CD4-positive, alpha-beta T cell treated with Interleukin-12 subunit alpha and Interleukin-12 subunit beta, for 1 hour (primary cell): ENCODE measurements around the gene ZNF200.
A peak's percentile ranks its signal among the peaks of the same experiment; 100 is the strongest.
"Not testable (repeated sequence)": the region's sequence is repeated elsewhere in the genome, so short reads cannot be mapped to it uniquely, and the experiment has no call there.

Experiments used
- DNase-seq: peaks from one replicate; pipeline ENCODE4 v3.0.0-alpha.2; 2020

ZNF200 gene

DNA sequence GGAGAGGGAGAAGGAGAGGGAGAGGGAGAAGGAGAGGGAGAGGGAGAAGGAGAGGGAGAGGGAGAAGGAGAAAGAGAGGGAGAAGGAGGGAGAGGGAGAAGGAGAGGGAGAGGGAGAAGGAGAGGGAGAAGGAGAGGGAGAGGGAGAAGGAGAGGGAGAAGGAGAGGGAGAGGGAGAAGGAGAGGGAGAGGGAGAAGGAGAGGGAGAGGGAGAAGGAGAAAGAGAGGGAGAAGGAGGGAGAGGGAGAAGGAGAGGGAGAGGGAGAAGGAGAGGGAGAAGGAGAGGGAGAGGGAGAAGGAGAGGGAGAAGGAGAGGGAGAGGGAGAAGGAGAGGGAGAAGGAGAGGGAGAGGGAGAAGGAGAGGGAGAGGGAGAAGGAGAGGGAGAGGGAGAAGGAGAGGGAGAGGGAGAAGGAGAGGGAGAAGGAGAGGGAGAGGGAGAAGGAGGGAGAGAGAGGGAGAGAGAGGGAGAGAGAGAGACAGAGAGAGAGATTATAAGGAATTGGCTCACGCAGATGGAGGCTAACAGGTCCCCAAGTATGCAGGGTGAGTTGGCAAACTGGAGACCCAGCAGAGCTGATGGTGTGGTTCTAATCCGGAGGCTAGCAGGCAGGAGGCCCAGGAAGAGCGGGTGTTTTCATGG, 37.1 kb downstream of the ZNF200 start:
- DNase-seq = not testable (repeated sequence)

DNA sequence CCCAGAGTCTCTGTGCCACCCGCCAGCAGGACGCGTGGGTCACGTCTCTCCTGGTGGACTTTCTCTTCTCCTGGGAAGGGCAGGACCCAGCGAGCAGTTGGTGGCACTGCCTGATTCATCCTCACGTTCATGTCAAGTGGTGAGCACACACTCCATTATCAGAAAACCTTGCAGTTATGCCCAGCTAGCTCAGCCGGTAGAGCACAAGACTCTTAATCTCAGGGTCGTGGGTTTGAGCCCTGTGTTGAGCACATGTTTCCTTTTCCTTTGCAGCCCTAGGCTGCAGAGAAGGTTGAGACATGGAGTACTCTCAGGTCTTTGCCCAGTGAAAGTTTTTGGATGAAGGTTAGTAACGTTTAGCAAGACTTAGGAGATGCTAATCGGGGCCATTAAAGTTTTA, 39.0 kb downstream of the ZNF200 start:
- DNase-seq = no peak

DNA sequence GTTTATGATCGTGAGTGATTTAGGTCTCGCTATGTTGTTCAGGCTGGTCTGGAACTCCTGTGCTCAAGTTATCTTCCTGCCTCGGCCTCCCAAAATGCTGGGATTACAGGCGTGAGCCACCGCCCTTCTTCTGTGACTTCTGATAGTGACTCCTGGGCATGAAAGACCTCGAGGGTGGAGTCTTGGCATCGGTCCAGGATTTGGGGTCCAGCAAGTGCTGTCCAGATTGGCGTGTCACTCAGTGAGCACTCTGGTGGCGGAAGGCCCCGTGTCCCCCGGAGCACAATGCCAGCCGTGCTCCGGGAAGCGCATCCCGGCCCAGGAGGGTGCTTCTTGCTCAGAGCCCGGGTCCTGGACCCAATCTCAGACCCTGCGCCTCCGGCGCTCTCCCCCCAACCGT, 40.2 kb downstream of the ZNF200 start:
- no peak for DNase-seq

DNA sequence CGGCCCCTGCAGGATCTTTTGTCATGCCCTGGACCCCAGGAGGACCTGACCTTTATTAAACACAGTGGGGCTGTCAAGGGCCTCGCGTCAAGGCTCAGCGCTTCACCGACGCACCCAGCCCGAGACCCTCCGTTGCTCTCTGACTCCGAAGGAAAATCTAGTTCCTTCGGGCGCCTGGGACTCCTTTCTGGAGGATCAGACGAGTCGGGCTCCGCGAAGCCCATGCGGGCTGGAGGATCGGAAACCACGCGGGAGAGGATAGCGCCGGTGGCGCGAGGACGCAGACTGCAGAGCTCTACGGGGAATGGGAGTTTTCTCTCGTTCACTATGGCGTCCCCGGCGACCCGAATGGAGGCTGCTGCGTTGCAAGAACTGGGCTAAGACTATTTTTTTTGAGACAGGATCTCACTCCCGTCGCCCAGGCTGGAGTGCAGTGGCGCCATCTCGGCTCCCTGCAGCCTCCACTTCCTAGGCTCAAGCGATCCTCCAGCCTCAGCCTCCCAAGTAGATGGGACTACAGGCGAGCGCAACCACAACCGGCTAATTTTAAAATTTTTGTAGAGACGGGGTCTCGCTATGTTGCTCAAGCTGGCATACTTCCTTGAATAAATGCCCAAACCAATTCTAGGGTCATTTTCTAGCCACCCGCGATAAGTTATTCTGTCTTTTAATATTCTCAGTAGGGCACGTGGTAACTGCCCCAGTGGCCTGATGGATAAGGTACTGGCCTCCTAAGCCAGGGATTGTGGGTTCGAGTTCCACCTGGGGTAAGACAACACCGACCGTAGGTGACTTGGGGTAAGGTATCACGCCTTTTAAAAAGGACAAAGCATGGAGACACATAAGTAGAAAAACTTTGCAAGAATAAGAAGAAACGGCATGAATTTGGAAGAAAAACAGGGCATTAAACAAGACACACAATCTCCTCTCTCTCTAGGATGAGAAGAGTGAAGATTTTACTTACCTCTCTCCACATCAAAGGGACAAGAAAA, 41.4 kb downstream of the ZNF200 start:
- DNase-seq = no peak

DNA sequence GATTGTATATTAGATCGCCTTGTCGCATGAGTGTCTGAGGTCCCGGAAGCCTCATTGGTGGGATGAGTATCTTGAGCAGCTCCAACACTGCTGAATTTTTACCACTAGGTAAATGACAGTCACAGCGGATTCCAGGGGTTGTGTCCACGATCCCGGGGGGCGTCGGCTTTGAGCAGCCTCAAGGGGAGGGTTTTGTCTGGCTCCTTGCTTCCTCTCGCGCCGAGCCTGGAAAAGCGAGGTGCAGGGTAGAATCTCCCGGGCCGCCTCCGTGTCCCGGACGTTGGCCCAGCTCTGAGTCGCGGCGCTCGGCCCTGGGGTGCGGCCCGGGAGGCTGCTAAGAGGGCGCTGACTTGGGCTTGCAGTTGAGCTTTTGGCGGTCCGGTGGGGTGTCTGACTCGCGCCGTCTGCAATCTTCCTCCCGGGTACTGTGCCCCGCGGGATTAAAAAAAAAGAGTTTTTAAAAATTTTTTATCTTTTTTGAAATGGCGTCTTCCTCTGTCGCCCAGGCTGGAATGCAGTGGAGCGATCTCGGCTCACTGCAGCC, 42.4 kb downstream of the ZNF200 start:
- no peak for DNase-seq

DNA sequence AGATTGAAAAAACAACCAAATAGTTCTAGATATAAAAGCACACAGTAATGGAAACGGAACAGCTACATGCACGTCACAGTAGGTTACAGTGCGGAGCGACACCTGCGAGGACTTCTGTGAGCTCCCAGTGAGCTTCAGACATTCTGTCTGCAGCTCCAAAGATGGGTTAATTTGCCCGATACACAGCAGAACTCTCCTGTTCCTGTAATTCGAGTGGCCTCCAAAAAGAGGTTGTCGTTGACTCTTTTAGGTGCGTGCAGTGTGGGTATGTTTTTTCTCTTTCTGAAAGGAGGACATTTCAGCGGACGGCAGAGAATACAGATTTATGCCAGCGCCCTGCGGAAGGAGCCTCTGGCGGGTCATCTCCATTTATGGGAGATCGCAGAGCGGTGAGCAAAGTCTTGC, 44.0 kb downstream of the ZNF200 start:
- peak; percentile 22 for DNase-seq

DNA sequence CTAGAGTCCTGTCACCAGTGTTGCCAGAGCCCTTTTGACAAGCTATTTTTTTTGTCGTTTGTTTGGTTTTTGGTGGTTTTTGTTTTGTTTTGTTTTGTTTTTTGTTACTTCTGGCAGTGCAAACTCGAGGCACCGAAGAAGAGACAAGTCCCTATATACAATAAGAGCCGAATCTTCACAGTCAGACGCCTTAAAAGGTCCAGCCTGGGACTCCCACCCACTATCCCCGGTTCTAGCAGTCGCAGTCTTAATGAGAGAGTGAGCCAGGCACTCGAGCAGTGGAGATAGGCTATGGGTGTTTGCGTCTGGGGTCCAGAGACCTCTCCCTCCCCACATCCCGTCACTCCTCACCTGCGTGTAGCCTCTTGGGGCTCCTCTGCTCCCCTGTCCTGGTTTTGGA, 45.1 kb downstream of the ZNF200 start:
- no peak for DNase-seq

DNA sequence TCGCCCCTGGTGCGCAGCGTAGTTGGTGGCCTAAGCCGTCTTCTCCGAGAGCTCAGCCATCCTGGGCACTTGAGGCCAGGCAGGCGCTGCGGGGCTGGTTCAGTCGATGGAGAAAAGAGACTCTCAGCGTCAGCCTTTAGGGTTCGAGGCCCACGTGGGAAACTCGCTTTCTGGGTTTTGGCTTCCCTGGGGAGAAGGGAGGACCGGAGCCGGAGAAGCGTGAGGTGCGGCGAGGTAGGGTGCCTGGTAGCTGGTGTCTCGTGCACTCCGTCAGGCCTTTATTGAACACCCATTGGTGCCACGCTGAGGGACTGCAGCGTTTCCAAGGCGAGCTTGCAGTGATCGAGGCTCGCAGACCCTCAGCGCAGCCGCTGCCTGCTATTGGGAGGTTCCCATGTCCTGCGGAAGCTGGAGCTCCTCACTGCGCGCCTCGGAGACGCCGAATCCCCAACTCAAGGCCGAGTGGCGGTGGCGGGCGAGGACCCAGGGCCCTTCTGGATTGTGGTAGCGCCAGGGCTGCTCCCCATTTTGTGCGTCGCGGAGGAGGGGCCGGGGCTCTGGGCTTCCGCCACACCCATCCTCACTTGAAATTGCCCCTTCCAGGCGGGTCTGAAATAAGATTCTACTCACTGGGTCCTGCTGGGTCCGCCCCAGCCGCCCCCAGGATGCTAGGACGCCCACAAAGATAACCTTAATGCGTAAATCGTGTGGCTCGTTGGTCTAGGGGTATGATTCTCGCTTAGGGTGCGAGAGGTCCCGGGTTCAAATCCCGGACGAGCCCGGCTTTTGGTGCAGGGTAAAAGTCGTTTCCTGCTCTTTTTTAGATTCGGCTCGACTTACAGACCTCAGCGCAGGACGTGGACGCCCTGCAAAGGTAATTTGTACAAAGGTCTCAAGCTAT, 45.8 kb downstream of the ZNF200 start:
- peak; percentile 38 for DNase-seq

DNA sequence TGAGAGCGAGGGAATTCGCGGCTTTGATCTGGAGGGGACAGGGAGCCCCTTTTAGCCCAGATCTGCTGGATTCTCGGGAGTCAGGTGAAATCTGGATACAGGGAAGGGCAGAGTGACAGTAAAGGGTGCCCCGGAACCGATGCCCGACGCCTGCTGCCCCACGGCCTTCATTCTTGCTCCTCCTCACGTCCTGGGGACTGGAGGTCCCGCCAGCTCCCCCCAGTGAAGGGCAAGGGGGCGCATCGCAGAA, 46.4 kb downstream of the ZNF200 start:
- no peak for DNase-seq

DNA sequence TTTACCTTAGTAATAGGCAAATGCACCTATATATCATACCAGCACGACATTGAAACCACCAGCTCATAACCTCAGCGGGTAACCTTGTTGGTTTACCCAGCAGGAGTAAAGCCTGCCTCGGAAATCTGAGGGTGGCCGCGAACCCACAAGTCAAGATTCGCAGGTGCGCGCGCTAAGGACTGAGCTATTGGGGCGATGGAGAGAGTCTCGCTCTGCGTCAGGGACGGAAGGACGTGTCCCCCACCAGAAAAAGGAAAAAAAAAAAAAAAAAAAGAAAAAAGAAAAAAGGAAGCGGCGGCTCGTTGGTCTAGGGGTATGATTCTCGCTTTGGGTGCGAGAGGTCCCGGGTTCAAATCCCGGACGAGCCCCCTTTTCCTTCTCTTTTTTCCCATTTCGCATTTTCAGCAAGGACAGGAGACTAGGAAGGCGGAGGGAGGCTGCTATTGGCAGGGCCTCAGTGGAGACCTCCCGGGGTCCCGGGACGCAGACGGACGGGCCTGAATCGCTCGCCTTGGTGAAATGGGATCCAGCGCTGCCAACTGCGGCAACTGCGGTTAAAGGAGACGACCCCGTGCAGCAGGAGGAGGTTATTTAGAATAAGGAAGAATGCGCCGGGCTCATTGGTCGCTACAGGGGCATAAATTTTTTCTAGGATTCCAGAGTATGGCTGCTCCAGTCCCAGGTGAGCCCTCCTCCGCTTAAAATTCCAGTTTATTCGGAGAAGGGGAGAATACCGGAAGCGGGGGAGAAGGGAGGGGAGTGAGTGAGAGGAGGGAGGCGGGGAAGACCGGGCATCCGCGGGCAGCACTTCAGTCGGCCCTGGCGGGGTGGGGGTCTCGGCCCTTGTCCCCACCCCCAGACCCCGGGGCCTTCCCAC, 46.9 kb downstream of the ZNF200 start, which contains the start of gene OR1F1:
TSS of gene OR1F1 (plus strand) at position 407 of the 877 bp plus-strand sequence.
- DNase-seq = peak; percentile 64

DNA sequence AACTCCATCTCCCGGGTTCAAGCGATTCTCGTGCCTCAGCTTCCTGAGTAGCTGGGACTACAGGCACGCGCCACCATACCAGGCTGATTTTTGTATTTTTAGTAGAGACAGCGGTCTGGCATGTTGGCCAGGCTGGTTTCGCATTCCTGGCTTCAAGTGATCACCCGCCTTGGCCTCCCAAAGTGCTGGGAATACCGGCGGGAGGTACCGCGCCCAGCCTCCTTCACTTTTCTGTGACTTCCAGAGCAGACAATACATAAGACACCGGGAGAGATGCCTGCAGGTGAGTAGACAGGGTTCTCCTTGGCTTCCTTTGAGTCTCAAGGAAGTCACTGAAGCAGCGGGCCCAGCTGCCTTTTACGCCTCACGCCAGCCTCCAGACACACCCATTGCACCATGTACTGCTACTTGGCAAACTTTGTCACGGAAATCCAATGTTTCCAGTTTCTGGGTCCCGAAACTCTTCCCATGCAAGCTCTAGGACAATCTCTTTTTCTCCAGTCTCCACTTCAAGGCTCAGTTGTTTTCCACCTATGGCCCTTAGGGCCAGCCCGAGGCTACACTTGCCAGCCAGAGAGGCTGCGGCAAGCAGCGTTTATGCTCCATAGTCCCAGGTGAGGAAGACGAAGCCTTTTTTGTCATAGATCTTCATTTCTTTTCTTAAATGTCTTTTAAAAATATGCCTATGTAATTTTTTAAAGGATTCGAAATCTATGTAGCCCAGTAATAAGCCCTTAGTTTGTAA, 47.8 kb downstream of the ZNF200 start:
- no peak for DNase-seq

DNA sequence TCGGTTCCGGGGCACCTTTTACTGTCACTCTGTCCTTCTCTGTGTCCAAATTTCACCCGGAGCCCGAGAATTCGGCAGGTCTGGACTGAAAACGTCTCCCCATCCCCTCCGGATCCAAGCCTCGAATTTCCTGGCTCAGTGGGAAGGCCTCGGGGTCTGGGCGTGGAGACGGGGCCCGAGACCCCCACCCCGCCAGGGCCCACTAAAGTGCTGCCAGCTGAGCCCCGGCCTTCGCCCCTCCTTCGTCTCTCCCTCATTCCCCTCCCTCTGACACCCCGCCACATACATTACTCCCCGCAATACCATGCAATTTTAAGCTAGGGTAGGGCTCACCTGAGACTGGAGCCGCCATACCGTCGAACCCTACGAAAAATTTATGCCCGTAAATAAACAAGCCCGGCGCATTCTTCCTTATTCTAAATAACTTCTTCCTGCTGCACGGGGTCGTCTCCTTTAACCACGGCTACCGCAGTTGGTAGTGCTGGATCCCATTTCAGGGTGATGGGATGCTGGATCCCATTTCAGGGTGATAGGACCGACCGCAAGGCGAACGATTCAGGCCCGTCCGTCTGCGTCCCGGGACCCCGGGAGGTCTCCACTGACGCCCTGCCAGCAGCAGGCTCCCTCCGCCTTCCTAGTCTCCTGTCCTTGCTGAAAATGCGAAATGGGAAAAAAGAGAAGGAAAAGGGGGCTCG, 51.4 kb downstream of the ZNF200 start:
- no peak for DNase-seq

DNA sequence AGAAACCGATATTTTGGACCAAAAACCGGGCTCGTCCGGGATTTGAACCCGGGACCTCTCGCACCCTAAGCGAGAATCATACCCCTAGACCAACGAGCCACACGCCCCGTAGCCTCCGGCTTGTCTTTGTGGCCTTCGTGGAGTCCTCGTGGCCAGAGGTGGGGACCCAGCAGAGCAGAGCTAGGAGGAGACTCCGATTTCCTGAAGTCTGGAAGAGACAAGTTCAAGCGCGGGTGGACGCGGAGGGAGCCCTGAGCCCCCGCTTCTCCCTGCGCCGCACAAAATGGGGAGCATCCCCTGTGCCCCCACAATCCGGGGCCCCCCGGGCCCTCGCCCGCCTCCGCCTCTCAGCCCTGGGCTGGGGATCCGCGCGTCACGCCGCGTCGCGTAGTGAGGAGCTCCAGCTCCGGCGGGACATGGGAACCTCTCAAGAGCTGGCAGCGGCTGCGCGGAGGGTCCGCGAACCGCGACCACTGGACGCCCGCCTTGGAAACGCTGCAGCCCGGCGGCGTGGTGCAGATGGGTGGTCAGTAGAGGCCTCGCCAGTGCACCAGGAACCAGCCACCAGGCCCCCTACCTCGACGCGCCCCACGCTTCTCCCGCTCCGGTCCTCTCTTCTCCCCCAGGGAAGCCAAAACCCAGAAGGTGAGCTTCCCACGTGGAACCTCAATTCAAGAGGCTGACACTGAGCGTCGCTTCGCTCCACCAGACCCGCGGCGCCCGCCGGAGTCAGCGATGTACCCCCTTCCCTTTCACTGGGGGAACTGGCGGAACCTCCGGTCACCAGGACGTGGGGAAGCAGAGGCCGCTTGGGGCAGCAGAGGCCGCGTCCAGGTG, 52.1 kb downstream of the ZNF200 start:
- peak; percentile 54 for DNase-seq

DNA sequence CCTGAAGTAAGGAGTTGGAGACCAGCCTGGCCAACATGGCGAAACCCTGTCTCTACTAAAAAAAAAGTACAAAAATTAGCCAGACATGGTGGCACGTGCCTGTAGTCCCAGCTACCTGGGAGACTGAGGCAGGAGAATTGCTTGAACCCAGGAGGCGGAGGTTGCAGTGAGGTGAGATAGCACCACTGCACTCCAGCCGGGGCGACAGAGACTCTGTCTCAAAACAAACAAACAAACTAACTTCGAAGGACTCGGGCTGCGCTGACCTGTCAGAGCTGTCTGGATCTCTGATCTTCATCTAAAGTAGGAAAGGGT, 52.7 kb downstream of the ZNF200 start:
- DNase-seq = not testable (repeated sequence)

DNA sequence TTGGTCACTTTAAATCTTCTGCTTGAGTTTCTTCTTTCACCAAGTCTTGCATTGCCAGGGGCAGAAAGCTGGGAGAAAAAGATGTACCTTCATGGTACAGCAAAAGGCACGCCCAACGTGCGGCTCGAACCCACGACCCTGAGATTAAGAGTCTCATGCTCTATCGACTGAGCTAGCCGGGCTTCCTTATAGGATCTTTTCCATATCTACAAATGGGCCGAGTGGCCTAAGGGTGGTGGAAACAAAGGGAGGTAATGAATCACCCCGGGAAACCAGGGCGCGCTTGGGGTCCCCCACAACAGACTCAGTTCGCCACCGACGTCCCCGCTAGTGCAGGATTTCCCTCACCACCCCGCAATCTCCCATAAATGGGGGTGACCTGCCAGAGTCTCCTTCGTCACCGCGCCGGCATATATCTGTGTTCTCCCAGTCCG, 54.5 kb downstream of the ZNF200 start:
- no peak for DNase-seq

DNA sequence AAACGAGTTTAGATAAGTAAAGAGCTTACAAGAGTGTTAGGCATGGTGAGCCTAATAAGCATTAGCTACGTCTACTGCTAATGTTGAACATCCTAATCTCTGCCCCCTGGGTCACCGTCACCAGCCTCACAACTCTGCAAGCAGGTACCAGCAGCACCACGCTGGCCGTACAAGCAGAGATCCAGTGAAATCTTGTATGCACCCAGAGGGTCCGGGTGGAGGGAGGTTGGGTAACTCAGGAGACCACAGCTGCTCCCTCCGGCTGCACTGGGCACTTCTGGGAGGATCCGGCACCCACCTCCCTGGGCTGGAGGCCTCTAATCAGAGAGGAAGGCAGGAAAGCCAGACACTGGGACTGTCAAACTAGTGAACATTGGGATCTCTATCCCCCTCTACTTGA, 55.3 kb downstream of the ZNF200 start:
- DNase-seq = no peak

DNA sequence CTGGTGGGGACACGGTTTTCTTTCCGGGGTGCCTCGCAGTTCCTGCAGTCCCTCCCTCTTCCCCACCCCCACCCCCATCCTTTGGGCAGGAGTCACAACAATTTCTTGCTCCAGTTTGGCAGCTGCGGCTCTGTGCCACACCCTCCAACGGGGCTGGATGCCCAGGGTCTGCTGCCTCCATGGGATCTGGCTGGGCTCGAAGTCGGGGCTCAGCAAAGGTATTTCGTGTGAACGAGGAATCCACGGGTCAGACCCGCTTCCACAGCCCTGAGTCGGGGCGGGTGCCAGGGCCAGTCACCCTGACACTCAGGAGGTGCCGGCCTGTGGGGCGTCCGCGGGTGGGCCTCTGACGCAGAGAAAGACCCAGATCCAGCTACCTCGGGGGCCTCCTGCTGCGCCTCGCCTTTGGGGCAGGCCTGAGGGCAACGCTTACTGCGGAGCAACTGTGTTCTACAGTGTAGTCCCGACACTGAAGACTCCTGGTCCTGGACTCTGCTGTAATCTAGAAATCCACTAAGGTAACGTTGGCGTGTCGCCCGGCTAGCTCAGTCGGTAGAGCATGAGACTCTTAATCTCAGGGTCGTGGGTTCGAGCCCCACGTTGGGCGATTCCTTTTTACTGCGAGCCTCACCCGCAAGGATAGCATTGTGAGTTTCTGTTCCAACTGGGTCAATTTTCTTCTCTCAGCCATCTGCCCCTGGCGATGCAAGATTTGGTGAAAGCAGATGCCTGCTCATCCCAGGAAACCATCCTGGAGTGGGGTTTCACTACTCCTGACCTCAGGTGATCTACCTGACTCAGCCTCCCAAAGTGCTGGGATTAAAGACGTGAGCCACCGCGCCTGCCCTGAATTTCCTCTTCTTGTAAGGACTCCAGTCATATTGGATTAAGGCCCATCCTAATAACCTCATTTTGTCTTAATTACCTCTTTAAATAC, 59.5 kb downstream of the ZNF200 start:
- DNase-seq = no peak

DNA sequence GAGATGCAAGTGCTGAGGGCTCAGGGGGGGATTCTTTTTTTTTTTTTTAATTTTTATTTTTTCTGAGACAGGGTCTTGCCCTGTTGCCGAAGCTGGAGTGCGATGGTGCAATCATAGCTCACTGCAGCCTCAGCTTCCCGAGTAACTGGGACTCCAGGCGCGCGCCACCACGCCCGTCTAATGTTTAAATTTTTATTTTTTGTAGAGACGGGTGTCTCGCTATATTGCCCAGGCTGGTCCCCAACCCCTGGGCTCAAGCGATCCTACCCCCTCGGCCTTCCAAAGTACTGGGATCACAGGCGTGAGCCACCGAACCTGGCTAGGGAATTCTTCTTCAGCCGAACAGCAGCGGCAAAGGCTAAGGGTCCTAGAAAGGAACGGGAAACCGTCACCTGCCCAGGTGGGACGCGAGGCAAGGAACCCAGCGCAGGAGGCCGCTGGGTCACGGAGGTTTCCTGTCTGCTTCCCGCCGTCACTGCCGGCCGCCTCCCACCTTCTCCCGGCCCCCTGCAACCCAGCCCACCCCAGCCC, 60.3 kb downstream of the ZNF200 start:
- no peak for DNase-seq
